Astrocyte (in vitro differentiated cells and primary cell): ENCODE results near the gene GNG2.

Experiments used
- CTCF ChIP-seq: IDR thresholded peaks from 2 replicates; pipeline ENCODE4 v1.5.1; 2011; ENCODE audit warnings: low read depth, mild to moderate bottlenecking, inconsistent platforms, low read length, moderate library complexity; ENCODE audit not compliant: insufficient read depth
- EZH2 ChIP-seq: IDR thresholded peaks from 2 replicates; pipeline ENCODE4 v1.6.1; 2012; ENCODE audit warnings: mild to moderate bottlenecking, low read length, inconsistent platforms; ENCODE audit not compliant: insufficient read depth

GRCh38 chr14:52006361-52006760, 145.9 kb downstream of the GNG2 start:
- TF ChIP-seq CTCF (no peak), EZH2 (no peak)
